GM12874 (cell line): ENCODE measurements around the gene CCDC13.

Experiments
- CTCF ChIP-seq: IDR thresholded peaks from 2 replicates; pipeline ENCODE4 v1.5.1; 2011; ENCODE audit warnings: low read depth, mild to moderate bottlenecking, control low read depth, low read length, moderate library complexity; ENCODE audit not compliant: insufficient read depth

Gene CCDC13

DNA sequence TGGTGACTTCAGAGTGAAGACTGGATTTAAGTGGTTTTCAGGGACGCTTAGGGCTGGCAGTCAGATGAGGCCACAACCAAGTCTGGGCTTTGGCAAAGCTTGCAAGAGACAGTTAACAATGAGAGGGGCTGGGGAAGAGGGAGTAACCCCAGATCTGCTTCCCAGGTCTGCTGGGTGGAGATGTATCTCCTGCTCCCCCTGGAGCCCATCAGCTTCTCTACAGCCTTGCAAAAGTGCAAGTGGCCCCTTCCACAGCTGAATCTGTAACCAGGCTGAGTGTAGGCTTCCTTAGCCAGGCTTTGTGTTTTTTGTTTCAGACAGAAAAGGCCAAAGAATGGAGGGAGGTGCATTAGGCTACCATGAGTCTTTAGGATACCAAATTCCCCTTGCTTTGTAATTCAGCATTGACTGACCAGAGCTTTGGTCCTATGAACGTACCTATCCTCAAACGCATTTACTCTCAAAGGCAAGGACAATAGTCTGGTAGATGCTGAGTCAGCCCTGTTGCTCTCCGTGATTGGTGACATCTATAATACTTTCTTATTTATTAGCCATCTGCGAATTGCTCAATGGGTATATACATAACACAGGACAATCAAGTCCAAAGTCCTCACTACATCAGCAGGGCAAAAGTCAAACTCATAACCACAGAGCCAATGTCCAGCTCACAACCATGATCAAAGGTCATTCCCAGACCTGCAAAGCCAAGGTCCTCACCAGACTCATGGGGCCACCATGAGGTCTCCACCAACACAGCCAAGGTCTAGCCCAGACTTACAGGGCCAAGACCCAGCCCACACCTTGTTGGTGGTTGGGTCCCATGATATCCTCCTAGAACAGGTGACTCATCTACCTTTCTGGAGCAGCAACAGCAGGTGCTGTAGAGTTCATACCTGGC, 17.1 kb downstream of the CCDC13 start:
- TF ChIP-seq CTCF, result peak; percentile 49; the same call in 1 of the 2 replicates

DNA sequence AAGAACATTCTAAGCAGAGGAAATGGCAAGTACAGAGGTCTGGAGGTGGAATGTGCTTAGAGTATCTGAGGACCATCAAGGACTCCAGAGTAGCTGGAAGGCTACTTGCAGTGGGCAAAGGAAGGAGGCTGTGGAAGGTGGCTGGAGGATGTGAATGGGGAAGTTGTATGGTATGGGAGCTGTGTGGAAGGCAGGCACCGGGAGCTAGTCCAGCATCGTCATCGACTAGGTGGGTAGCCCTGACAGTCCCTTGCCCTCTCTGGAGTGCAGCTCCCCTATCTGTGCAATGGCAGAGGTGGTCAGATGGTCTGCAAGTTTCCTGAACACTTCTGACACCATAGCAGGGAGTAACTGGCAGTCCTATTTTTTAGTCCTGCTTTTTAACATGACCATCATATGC, 19.3 kb downstream of the CCDC13 start:
- TF ChIP-seq CTCF, result no peak

GRCh38 chr3:42752961-42753360, 20.1 kb downstream of the CCDC13 start:
- no peak for TF ChIP-seq CTCF

DNA sequence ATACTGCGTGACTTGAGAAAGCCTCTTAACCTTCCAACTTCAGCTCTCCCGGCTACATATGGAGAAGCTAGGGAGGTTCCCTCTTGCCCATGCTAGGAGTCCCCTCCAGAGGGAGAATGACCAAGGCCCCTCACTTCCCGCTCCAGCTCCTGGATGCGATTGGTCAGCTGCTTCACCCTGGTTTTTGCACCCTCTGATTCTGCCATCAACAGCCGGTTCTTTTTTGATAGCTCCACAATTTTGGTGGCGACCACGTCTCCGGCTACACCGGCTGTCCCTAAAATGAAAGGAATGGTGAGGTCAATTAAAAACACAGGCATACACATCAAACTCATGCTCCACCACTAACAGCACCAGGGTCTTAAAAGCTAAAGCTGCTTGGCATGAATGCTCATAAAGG, 20.6 kb downstream of the CCDC13 start:
- TF ChIP-seq CTCF, result no peak

DNA sequence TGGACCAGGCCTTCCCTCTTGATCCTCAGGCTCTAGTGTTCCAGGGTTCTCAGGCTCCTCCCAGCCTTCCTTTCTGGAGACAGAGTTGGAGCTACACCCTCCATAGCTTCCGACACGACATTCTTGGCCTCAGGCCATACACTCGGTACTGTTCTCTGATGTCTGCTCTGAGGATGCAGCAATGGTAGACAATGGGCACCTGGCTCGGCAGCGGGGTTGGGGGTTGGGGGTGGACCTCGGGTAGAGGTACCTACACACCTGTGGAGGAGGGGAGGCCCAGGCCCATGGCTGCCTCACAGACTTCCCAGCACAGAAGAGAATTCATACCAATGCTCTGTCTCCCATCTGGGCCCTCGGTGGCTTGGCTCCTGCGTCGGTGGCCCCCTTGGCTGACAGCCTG, 21.4 kb downstream of the CCDC13 start:
- TF ChIP-seq CTCF, result no peak

- no peak for TF ChIP-seq CTCF
These were observed 22.2 kb downstream of the CCDC13 start for GRCh38 chr3:42750834-42751233.

DNA sequence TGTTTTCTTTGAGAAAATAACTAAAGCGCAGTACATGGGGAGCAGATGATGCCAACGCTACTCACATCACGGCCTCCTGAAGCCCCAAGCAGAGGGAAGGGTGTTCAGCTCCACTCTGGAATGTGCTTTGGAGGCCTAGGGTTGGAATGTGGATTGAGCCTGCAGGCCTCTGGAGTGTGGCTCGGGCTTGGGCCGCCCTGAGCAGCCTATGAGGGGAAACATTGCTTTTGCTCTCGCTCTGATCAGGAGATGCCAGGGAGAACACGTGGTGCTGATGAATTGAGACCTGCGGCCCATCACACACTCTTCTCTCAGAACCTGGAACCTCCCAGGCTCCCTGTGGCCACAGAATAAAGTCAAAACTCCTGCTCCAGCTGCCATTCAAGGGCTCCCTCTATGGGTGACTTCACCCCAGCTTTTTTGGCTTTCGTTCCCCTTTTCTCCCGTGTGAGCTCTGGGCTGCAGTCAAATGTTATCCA, 23.3 kb downstream of the CCDC13 start:
- TF ChIP-seq CTCF, result peak; percentile 56
